GM23338 (cell line): ENCODE results near the gene EYA2. TPM values are rescaled to one million over a fixed set of nuclear protein-coding genes. Genes with fewer than 3 reads are reported as not detected.

Source experiments
- ATAC-seq: fragments of 200-7000 bp; cut with Tn5 transposase; 3 replicates; pipeline ENCODE4 v1.9.1; 2020
- DNase-seq: peaks from one replicate; pipeline ENCODE4 v3.0.0-alpha.2; 2015; ENCODE audit warnings: low spot score
- H2AFZ ChIP-seq: fragments of 200-600 bp; sonication (generic); 2 replicates; pipeline ENCODE4 v1.8.0; 2016; ENCODE audit warnings: antibody characterized with exemption, mild to moderate bottlenecking, moderate library complexity
- H3F3A ChIP-seq: fragments of 200-600 bp; sonication (generic); replicated peaks from 2 replicates; pipeline ENCODE4 v1.8.0; 2017; ENCODE audit warnings: antibody characterized with exemption, mixed run types, low read depth
- H3K27ac ChIP-seq: fragments of 200-600 bp; sonication (generic); 2 replicates; pipeline ENCODE4 v1.6.1; 2016; ENCODE audit warnings: low read depth
- H3K27me3 ChIP-seq: fragments of 200-600 bp; sonication (generic); 2 replicates; pipeline ENCODE4 v1.8.0; 2016; ENCODE audit warnings: mild to moderate bottlenecking, mixed run types, moderate library complexity; ENCODE audit not compliant: insufficient read depth
- H3K36me3 ChIP-seq: fragments of 200-600 bp; sonication (generic); 2 replicates; pipeline ENCODE4 v1.8.0; 2016; ENCODE audit warnings: mild to moderate bottlenecking; ENCODE audit not compliant: insufficient read depth
- H3K4me1 ChIP-seq: fragments of 200-600 bp; sonication (generic); 2 replicates; pipeline ENCODE4 v1.8.0; 2016; ENCODE audit warnings: mild to moderate bottlenecking, moderate library complexity; ENCODE audit not compliant: insufficient read depth
- H3K4me2 ChIP-seq: fragments of 200-600 bp; sonication (generic); 2 replicates; pipeline ENCODE4 v1.7.1; 2017; ENCODE audit warnings: mixed run types
- H3K4me3 ChIP-seq: fragments of 200-600 bp; sonication (generic); 2 replicates; pipeline ENCODE4 v1.6.1; 2016; ENCODE audit warnings: mixed run types
- H3K79me2 ChIP-seq: fragments of 200-600 bp; sonication (generic); replicated peaks from 2 replicates; pipeline ENCODE4 v1.8.0; 2017; ENCODE audit warnings: mild to moderate bottlenecking; ENCODE audit not compliant: insufficient read depth
- H3K9me2 ChIP-seq: fragments of 200-600 bp; sonication (generic); 2 replicates; pipeline ENCODE4 v1.8.0; 2017; ENCODE audit not compliant: insufficient read depth
- H4K20me1 ChIP-seq: fragments of 200-600 bp; sonication (generic); replicated peaks from 2 replicates; pipeline ENCODE4 v1.8.0; 2017; ENCODE audit warnings: mild to moderate bottlenecking; ENCODE audit not compliant: insufficient read depth
- H3K27ac Mint-ChIP-seq: 2 replicates; pipeline ENCODE4 v1.8.0; 2020; ENCODE audit warnings: inconsistent platforms, mild to moderate bottlenecking, moderate library complexity, mixed read lengths
- H3K27me3 Mint-ChIP-seq: 3 replicates; pipeline ENCODE4 v1.8.0; 2022; ENCODE audit warnings: low read depth, mild to moderate bottlenecking, moderate library complexity, mixed read lengths, inconsistent platforms; ENCODE audit not compliant: insufficient read depth, poor library complexity
- H3K36me3 Mint-ChIP-seq: 3 replicates; pipeline ENCODE4 v1.8.0; 2021; ENCODE audit warnings: low read depth, mild to moderate bottlenecking, inconsistent platforms, moderate library complexity, mixed read lengths
- H3K4me1 Mint-ChIP-seq: 3 replicates; pipeline ENCODE4 v1.8.0; 2020; ENCODE audit warnings: mild to moderate bottlenecking, inconsistent platforms, mixed read lengths
- H3K4me3 Mint-ChIP-seq: 3 replicates; pipeline ENCODE4 v1.8.0; 2021; ENCODE audit warnings: moderate library complexity, mild to moderate bottlenecking, inconsistent platforms, mixed read lengths
- H3K9me3 Mint-ChIP-seq: 3 replicates; pipeline ENCODE4 v1.8.0; 2020; ENCODE audit warnings: moderate library complexity, mild to moderate bottlenecking, inconsistent platforms, mixed read lengths
- CREB1 ChIP-seq: fragments of 250-450 bp; sonication (Bioruptor Pico); IDR thresholded peaks from 2 replicates; pipeline ENCODE4 v1.5.0; 2020; ENCODE audit warnings: low read depth, mild to moderate bottlenecking, moderate library complexity
- EZH2phosphoT487 ChIP-seq: fragments of 200-600 bp; sonication (generic); IDR thresholded peaks from one replicate; pipeline ENCODE4 v1.8.1; 2018; ENCODE audit warnings: antibody characterized with exemption; ENCODE audit not compliant: unreplicated experiment
- JUNB ChIP-seq: IDR thresholded peaks from one replicate; pipeline ENCODE4 v1.6.1; 2016; ENCODE audit warnings: antibody characterized with exemption; ENCODE audit not compliant: unreplicated experiment
- NANOG ChIP-seq: IDR thresholded peaks from 2 replicates; pipeline ENCODE4 v1.6.1; 2016; ENCODE audit warnings: antibody characterized with exemption, borderline replicate concordance
- POLR2AphosphoS5 ChIP-seq: IDR thresholded peaks from 2 replicates; pipeline ENCODE4 v1.6.1; 2016; ENCODE audit warnings: antibody characterized with exemption, low read depth
- ZNF114 ChIP-seq: fragments of 250-450 bp; sonication (Bioruptor Pico); IDR thresholded peaks from 2 replicates; pipeline ENCODE4 v1.5.0; 2020; ENCODE audit warnings: mild to moderate bottlenecking, moderate library complexity
- ZNF331 ChIP-seq: fragments of 250-450 bp; sonication (Bioruptor Pico); IDR thresholded peaks from 2 replicates; pipeline ENCODE4 v1.5.0; 2020; ENCODE audit warnings: low read depth, mild to moderate bottlenecking, moderate library complexity
- polyA plus RNA-seq: library from polyadenylated mRNA; unstranded; fragments of >200 nt; fragmentation: Nextera tagmentation; extraction: Ambion mirVana; gene quantifications from 2 replicates; pipeline ENCODE4 v1.2.1, GENCODE V29; 2016
- total RNA-seq: library from RNA; depleted of rRNA; stranded (reverse); fragments of >200 nt; shearing (Covaris generic); gene quantifications from 2 replicates; pipeline ENCODE4 v1.2.3, GENCODE V29; 2014
- TF ChIP-seq, protein P1 (sequence below), 2 experiments: fragments of 200-600 bp in 1 of 2; sonication (generic) in 1 of 2; conservative IDR thresholded peaks; 2 replicates each; pipeline versions ENCODE4 v1.5.1 to v1.6.1; 2016 to 2017; ENCODE audit warnings: antibody characterized with exemption in 2 of 2, low read depth in 2 of 2, mild to moderate bottlenecking in 2 of 2, moderate library complexity in 1 of 2

Gene EYA2
- total and polyA plus RNA-seq, 2 experiments from 2014 or later = 0.50 to 0.56 TPM

DNA sequence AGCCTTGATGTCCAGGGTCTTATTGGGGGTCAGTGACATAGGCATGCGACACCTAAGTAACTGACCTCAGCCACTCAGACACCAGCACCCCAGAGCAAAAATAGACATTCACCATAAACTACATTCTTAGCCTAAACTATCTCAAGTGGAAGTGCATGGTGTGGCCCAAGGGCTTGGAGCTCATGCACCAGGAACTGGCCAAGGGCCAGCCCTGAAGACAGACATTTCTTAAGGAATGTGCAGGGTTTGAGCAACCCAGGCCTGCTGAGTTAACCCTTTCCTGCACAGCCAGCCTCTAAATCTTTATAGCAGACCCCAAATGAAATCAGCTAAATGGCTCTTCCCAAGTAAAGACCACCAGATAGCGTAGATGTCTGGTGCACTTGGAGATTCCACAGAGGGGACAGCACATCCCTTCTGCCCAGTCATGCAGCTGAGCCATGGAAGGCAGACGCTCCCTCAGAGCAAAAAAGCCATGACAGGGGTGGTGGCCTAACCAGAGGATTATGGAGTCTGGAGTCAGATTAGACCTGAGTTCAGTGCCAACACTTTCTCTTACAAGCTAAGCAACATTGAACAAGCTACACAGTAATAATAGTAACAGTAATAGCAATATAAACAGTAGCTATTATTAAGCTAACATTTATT lies 239.3 kb downstream of the EYA2 start:
- TF ChIP-seq ZNF331 (CRISPR knock-in tag) = no peak
- no peak for TF ChIP-seq JUNB

DNA sequence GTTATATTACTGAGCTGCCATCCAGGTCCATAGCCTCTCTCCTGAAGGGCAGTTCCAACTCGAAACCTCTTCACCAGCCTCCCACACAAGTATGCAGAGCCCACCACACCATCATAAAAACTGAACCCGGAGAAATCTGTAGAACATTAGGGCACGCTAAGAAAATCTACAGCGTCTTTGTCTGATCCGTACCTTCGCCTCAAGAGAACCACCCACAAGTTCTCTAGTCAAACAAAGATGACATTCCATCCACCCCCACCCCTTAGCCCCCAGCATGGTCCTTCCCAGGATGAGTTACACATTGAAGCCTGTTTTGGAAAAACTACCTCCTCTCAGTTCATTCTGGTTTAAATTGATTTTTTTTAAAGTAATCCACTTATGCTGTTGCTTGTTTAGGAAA lies 242.1 kb downstream of the EYA2 start:
- no peaks in the 10 kb centered on the region for H3K79me2 ChIP-seq
- H3K27ac ChIP-seq = 0 out of 2 replicates have a peak overlapping the region, but pooled peaks have one; percentile 26
- H3K4me1 Mint-ChIP-seq = no peaks in the 10 kb centered on the region
- H4K20me1 ChIP-seq = no peaks in the 10 kb centered on the region
- peaks cover 10% of the 10 kb centered on the region for H3K9me3 Mint-ChIP-seq
- H3K36me3 ChIP-seq = peaks cover 8% of the 10 kb centered on the region; the same call in 1 of the 2 replicates
- no peak overlapping the region for H3K27ac Mint-ChIP-seq
- no peaks in the 10 kb centered on the region; the same call in 2 of the 3 replicates for H3K36me3 Mint-ChIP-seq
- H2AFZ ChIP-seq = peak overlapping the region; percentile 63; the same call in 1 of the 2 replicates
- TF ChIP-seq, protein P1, sequence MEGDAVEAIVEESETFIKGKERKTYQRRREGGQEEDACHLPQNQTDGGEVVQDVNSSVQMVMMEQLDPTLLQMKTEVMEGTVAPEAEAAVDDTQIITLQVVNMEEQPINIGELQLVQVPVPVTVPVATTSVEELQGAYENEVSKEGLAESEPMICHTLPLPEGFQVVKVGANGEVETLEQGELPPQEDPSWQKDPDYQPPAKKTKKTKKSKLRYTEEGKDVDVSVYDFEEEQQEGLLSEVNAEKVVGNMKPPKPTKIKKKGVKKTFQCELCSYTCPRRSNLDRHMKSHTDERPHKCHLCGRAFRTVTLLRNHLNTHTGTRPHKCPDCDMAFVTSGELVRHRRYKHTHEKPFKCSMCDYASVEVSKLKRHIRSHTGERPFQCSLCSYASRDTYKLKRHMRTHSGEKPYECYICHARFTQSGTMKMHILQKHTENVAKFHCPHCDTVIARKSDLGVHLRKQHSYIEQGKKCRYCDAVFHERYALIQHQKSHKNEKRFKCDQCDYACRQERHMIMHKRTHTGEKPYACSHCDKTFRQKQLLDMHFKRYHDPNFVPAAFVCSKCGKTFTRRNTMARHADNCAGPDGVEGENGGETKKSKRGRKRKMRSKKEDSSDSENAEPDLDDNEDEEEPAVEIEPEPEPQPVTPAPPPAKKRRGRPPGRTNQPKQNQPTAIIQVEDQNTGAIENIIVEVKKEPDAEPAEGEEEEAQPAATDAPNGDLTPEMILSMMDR (conservative IDR thresholded peaks at IDR 0.05; ENCODE audit: low read depth in 2 of 2) = no peak
- TF ChIP-seq ZNF331 (CRISPR knock-in tag) (no peak), POLR2AphosphoS5 (no peak), EZH2phosphoT487 (no peak), ZNF114 (CRISPR knock-in tag) (no peak), NANOG (no peak)
- no peak overlapping the region for H3K4me3 ChIP-seq
- no peak overlapping the region for H3K4me2 ChIP-seq
- DNase-seq = no peak
- H3K27me3 ChIP-seq = no peaks in the 10 kb centered on the region
- ATAC-seq = no peak
- no peaks in the 10 kb centered on the region for H3F3A ChIP-seq
- H3K4me1 ChIP-seq = no peaks in the 10 kb centered on the region
- H3K9me2 ChIP-seq = no peaks in the 10 kb centered on the region
- peaks cover 6% of the 10 kb centered on the region for H3K27me3 Mint-ChIP-seq
- H3K4me3 Mint-ChIP-seq = no peak overlapping the region

More for the DNA sequence above, 239.3 kb downstream of the EYA2 start:
- H2AFZ ChIP-seq = 0 out of 2 replicates have a peak overlapping the region, but pooled peaks have one; percentile 38
- Mint-ChIP-seq H3K4me1 (no peaks in the 10 kb centered on the region), H3K9me3 (no peaks in the 10 kb centered on the region), H3K27ac (no peak overlapping the region), H3K36me3 (no peaks in the 10 kb centered on the region), H3K27me3 (peaks cover 3% of the 10 kb centered on the region), H3K4me3 (no peak overlapping the region)
- no peak overlapping the region for H3K27ac ChIP-seq
- ATAC-seq (no peak), DNase-seq (no peak)
- no peaks in the 10 kb centered on the region for H4K20me1 ChIP-seq
- no peaks in the 10 kb centered on the region for H3K27me3 ChIP-seq
- no peaks in the 10 kb centered on the region for H3K79me2 ChIP-seq
- H3K9me2 ChIP-seq = no peaks in the 10 kb centered on the region
- no peak overlapping the region for H3K4me2 ChIP-seq
- no peak overlapping the region for H3K4me3 ChIP-seq
- no peaks in the 10 kb centered on the region for H3F3A ChIP-seq
- H3K4me1 ChIP-seq = no peaks in the 10 kb centered on the region
- H3K36me3 ChIP-seq = no peaks in the 10 kb centered on the region

DNA sequence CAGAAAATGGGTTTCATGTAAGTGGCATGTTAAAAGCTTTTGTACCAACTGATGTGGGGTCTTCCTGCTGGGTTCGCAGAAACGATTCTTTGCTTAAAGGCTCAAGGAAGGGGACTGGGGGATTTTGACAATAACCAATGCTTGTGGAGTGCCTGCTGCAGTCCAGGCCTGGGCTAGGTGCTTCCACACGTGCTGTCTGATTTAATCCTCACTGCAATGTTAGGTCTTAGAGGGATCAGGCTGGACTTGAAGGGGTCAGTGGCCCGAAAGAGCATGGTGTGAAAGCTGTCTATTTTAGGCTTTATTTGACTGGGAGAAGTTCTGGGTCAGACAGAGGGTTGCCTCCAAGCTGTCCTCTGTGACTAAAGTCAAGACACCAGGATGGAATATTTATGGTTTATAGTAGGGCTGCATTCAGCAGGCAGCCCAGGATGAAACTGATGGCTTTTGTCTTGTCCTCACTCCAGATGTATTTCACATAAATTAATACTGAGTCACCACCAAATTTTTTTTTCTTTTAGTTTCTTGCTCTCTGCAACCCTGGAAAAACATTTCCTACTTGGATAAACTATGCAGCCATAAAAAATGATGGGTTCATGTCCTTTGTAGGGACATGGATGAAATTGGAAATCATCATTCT lies 242.7 kb downstream of the EYA2 start:
- TF ChIP-seq ZNF331 (CRISPR knock-in tag) (no peak), CREB1 (CRISPR knock-in tag) (no peak)
- H3K4me2 ChIP-seq = no peak overlapping the region
- DNase-seq (no peak), ATAC-seq (no peak)
- H3K9me2 ChIP-seq = no peaks in the 10 kb centered on the region
- Mint-ChIP-seq H3K36me3 (no peaks in the 10 kb centered on the region; the same call in 2 of the 3 replicates), H3K27ac (no peak overlapping the region), H3K4me3 (no peak overlapping the region), H3K4me1 (no peaks in the 10 kb centered on the region), H3K9me3 (peaks cover 11% of the 10 kb centered on the region), H3K27me3 (peaks cover 6% of the 10 kb centered on the region)
- H3K4me1 ChIP-seq = no peaks in the 10 kb centered on the region
- H3K79me2 ChIP-seq = no peaks in the 10 kb centered on the region
- no peaks in the 10 kb centered on the region for H3K27me3 ChIP-seq
- H3K27ac ChIP-seq = 0 out of 2 replicates have a peak overlapping the region, but pooled peaks have one; percentile 26
- peak overlapping the region; percentile 63; the same call in 1 of the 2 replicates for H2AFZ ChIP-seq
- H3K36me3 ChIP-seq = peaks cover 10% of the 10 kb centered on the region; the same call in 1 of the 2 replicates
- H3K4me3 ChIP-seq = no peak overlapping the region
- no peaks in the 10 kb centered on the region for H3F3A ChIP-seq
- H4K20me1 ChIP-seq = no peaks in the 10 kb centered on the region
